SK-N-SH treated with all-trans-retinoic acid at 6 μM for 48 hours (cell line): ENCODE results near the gene ZBTB38.

Source experiments
- ARNTL ChIP-seq: fragments of 450-650 bp; formaldehyde crosslinking; IDR thresholded peaks from 2 replicates; pipeline ENCODE4 v1.5.0; 2020; ENCODE audit warnings: low read depth, mild to moderate bottlenecking, moderate library complexity, borderline replicate concordance
- RARB ChIP-seq: fragments of 250-450 bp; sonication (Bioruptor Pico); IDR thresholded peaks from 2 replicates; pipeline ENCODE4 v1.8.0; 2021; ENCODE audit warnings: mild to moderate bottlenecking, moderate library complexity
- ZNF8 ChIP-seq: fragments of 450-650 bp; formaldehyde crosslinking; IDR thresholded peaks from 2 replicates; pipeline ENCODE4 v1.5.0; 2020; ENCODE audit warnings: mild to moderate bottlenecking, moderate library complexity
- TF ChIP-seq, protein P1 (sequence below): fragments of 250-450 bp; sonication (Bioruptor Pico); IDR thresholded peaks from 2 replicates; pipeline ENCODE4 v1.8.0; 2020; ENCODE audit warnings: mild to moderate bottlenecking, moderate library complexity, borderline replicate concordance

DNA sequence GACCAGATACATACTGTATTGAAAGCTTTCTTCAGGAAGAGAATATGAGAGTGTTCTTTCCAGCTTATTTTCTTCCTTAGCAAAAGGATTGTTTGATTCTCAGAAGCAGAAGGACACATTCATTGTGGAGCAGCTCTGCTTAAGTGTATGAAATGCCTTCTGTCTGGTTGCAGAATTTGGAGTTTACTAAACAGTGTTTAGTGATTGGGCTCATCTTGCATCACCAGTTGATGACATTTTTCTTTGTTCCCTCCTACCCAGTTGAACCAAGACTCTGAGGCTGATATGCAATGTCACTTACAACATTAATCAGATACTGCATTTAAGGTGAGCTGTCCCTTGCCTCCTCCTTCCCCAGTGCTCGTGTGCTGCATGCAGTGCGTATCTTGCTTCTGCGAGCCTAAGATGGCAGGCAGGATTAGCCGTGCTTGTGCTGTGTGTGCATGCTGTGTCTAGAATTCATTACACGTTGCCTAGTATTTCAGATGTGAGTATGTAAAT lies 18.4 kb downstream of the ZBTB38 start:
- no peak for TF ChIP-seq ZNF8 (CRISPR knock-in tag)
- no peak for TF ChIP-seq RARB (CRISPR knock-in tag)
- TF ChIP-seq, protein P1, sequence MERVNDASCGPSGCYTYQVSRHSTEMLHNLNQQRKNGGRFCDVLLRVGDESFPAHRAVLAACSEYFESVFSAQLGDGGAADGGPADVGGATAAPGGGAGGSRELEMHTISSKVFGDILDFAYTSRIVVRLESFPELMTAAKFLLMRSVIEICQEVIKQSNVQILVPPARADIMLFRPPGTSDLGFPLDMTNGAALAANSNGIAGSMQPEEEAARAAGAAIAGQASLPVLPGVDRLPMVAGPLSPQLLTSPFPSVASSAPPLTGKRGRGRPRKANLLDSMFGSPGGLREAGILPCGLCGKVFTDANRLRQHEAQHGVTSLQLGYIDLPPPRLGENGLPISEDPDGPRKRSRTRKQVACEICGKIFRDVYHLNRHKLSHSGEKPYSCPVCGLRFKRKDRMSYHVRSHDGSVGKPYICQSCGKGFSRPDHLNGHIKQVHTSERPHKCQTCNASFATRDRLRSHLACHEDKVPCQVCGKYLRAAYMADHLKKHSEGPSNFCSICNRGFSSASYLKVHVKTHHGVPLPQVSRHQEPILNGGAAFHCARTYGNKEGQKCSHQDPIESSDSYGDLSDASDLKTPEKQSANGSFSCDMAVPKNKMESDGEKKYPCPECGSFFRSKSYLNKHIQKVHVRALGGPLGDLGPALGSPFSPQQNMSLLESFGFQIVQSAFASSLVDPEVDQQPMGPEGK: no peak
- TF ChIP-seq ARNTL (CRISPR knock-in tag): no peak
